Thyroid gland (tissue), 4 donors: ENCODE results near the gene CDH4.

Experiments
- POLR2A ChIP-seq, 2 donors: fragments of 450-650 bp; IDR thresholded peaks; one replicate each; pipeline ENCODE4 v1.6.1; 2017; ENCODE audit warnings: antibody characterized with exemption in 2 of 2, mild to moderate bottlenecking in 2 of 2, moderate library complexity in 1 of 2
- TF ChIP-seq, protein P1 (sequence below), 6 experiments: fragments of 200-600 bp in 3 of 6; fragments of 450-650 bp in 3 of 6; sonication (generic) in 3 of 6; IDR thresholded peaks; one replicate each; pipeline ENCODE4 v1.5.1; 2016 to 2019; ENCODE audit warnings: antibody characterized with exemption in 6 of 6, mild to moderate bottlenecking in 2 of 6, inconsistent platforms in 1 of 6, moderate library complexity in 1 of 6

DNA sequence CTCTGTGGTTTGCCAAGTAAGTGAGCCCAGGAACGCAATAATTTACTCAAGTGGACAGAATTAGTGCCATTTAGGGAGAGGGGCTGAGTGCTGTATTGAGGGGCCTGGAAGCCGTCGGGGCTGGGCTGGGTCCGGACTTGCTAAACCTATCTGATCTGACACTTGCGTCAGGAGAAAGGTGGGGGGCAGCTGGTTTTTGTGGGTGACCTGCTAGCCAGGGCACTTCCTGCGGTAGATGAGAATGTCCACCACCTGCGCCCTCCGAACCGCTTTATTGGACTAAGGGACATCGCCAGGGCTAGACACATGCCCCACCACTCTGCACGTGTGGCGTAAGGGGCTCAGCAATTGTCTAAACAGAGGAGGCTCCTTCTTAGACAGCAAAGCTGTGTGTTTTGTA, 139.1 kb downstream of the CDH4 start:
- no peak for TF ChIP-seq POLR2A (IDR thresholded peaks at IDR 0.05)
- TF ChIP-seq, protein P1, sequence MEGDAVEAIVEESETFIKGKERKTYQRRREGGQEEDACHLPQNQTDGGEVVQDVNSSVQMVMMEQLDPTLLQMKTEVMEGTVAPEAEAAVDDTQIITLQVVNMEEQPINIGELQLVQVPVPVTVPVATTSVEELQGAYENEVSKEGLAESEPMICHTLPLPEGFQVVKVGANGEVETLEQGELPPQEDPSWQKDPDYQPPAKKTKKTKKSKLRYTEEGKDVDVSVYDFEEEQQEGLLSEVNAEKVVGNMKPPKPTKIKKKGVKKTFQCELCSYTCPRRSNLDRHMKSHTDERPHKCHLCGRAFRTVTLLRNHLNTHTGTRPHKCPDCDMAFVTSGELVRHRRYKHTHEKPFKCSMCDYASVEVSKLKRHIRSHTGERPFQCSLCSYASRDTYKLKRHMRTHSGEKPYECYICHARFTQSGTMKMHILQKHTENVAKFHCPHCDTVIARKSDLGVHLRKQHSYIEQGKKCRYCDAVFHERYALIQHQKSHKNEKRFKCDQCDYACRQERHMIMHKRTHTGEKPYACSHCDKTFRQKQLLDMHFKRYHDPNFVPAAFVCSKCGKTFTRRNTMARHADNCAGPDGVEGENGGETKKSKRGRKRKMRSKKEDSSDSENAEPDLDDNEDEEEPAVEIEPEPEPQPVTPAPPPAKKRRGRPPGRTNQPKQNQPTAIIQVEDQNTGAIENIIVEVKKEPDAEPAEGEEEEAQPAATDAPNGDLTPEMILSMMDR (IDR thresholded peaks at IDR 0.05), result no peak
